NCI-H128 (cell line): Measurements from ENCODE around the gene FKBP15.
"Not testable (repeated sequence)": the region's sequence is repeated elsewhere in the genome, so short reads cannot be mapped to it uniquely, and the experiment has no call there.

Experiments
- DNase-seq: peaks from one replicate; lab custom pipeline; 2025; ENCODE audit not compliant: unreplicated experiment; lab: John Stamatoyannopoulos, UW

Gene FKBP15

GRCh38 chr9:113221003-113221799 is at the start of gene FKBP15, which contains the start of gene SLC31A1:
FKBP15 (minus strand) TSS chr9:113221277; CDS start chr9:113221243, 34 bp downstream.
SLC31A1 (plus strand) TSS chr9:113221544; CDS start chr9:113256149, 34,605 bp downstream.
- DNase-seq: peak; percentile 92

- DNase-seq: no peak
Observed at GRCh38 chr9:113269871-113270270, 48.8 kb upstream of the FKBP15 start.

- DNase-seq: no peak
Observed at GRCh38 chr9:113269355-113269754, 48.3 kb upstream of the FKBP15 start.

GRCh38 chr9:113267911-113268566 is 47.0 kb upstream of the FKBP15 start:
- no peak for DNase-seq

GRCh38 chr9:113266174-113266573 is 45.1 kb upstream of the FKBP15 start:
- no peak for DNase-seq

GRCh38 chr9:113261917-113262671 is 41.0 kb upstream of the FKBP15 start:
- no peak for DNase-seq

- no peak for DNase-seq
Observed at GRCh38 chr9:113258282-113258681, 37.2 kb upstream of the FKBP15 start.

- no peak for DNase-seq
Observed at GRCh38 chr9:113257863-113258262, 36.8 kb upstream of the FKBP15 start.

GRCh38 chr9:113255438-113255837 is 34.4 kb upstream of the FKBP15 start:
- DNase-seq: no peak

- no peak for DNase-seq
Observed at GRCh38 chr9:113254991-113255390, 33.9 kb upstream of the FKBP15 start.

GRCh38 chr9:113250807-113251206 is 29.7 kb upstream of the FKBP15 start:
- no peak for DNase-seq

GRCh38 chr9:113249661-113250060 is 28.6 kb upstream of the FKBP15 start:
- not testable (repeated sequence) for DNase-seq

- DNase-seq: peak; percentile 12
Observed at GRCh38 chr9:113247640-113248039, 26.6 kb upstream of the FKBP15 start.

GRCh38 chr9:113246928-113247327 is 25.9 kb upstream of the FKBP15 start:
- DNase-seq: no peak

- no peak for DNase-seq
Observed at GRCh38 chr9:113245894-113246293, 24.8 kb upstream of the FKBP15 start.

GRCh38 chr9:113244556-113244955 is 23.5 kb upstream of the FKBP15 start:
- no peak for DNase-seq

- DNase-seq: no peak
Observed at GRCh38 chr9:113241161-113241560, 20.1 kb upstream of the FKBP15 start.

- DNase-seq: no peak
Observed at GRCh38 chr9:113238859-113239232, 17.8 kb upstream of the FKBP15 start.

- DNase-seq: no peak
Observed at GRCh38 chr9:113238202-113238858, 17.3 kb upstream of the FKBP15 start.

- no peak for DNase-seq
Observed at GRCh38 chr9:113237026-113237425, 15.9 kb upstream of the FKBP15 start.

- not testable (repeated sequence) for DNase-seq
Observed at GRCh38 chr9:113235701-113236255, 14.7 kb upstream of the FKBP15 start.
